Measurements from ENCODE around the gene SLC12A8. TPM values are rescaled to one million over a fixed set of nuclear protein-coding genes. Genes with fewer than 3 reads are reported as not detected.

Gene SLC12A8
- total and polyA plus RNA-seq, 8 donors: 1.5 to 31.7 (median 12.3) TPM

DNA sequence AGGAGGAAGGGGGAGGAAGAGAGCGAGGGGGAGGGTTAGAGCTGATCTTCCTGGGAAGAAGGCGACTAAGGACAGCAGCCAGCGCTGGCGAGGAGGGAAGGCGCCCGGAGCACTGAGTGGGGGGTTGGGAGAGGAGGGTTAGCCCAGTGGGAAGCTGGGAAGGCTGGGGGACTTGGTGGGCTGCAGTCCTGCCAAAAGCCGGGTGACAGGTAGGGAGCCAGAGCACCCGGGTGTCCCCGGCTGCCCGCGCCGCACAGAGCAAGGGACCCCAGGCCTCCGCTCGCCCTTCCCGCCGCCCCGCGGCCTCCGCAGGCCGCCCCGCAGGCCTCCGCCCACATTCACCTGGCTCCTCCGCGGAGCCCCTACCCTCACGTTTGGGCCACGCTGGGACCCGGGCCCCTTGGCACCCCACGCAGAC is 448 bp downstream of the SLC12A8 start:
- peak in 1 of 2 donors; percentile 53 for DNase-seq
- intact Hi-C loops (cut with DNase I; ENCODE audit: low total_unique reads): no loop called here
- WGBS, 5 donors: 2 to 10% (median 9%) methylated on average over 12 to 28 of the region's 28 CpGs

DNA sequence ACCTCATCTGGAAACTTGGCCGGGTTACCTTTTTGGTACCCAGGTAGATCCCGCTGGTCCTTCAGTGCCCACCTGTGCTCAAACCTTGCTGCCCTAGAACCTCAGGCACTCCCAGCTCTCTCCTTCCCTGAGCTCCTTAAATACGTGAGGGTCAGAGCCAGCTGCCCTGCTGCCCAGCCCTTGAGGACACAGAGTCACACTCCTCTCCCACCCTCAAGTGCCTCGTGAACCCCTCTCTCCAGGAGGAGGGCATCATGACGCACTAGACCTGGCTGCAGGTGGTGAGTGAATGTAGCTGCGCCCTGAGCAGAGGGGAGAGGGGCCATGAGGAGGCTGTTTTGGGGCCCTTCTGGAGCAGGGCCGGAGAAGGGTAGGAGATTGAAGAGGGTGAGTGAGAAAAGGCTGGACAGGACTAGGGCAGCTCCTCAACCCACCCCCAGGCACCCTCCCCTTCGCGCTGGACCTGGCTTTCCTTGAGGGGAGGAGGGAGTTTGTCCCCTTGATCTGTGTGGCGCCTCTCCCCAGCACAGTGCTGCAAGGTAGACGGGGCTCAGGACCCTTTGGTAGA is 941 bp downstream of the SLC12A8 start:
- intact Hi-C loops (cut with DNase I; ENCODE audit: low total_unique reads): no loop called here
- H3K36me3 ChIP-seq: no peaks in the 10 kb centered on the region
- TF ChIP-seq EP300 (IDR thresholded peaks at IDR 0.05): no peak
- TF ChIP-seq, protein P1, sequence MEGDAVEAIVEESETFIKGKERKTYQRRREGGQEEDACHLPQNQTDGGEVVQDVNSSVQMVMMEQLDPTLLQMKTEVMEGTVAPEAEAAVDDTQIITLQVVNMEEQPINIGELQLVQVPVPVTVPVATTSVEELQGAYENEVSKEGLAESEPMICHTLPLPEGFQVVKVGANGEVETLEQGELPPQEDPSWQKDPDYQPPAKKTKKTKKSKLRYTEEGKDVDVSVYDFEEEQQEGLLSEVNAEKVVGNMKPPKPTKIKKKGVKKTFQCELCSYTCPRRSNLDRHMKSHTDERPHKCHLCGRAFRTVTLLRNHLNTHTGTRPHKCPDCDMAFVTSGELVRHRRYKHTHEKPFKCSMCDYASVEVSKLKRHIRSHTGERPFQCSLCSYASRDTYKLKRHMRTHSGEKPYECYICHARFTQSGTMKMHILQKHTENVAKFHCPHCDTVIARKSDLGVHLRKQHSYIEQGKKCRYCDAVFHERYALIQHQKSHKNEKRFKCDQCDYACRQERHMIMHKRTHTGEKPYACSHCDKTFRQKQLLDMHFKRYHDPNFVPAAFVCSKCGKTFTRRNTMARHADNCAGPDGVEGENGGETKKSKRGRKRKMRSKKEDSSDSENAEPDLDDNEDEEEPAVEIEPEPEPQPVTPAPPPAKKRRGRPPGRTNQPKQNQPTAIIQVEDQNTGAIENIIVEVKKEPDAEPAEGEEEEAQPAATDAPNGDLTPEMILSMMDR (IDR thresholded peaks at IDR 0.05): no peak
- no peak for TF ChIP-seq POLR2AphosphoS5 (IDR thresholded peaks at IDR 0.05)
- TF ChIP-seq POLR2A (IDR thresholded peaks at IDR 0.05): no peak

More for the DNA sequence above, 448 bp downstream of the SLC12A8 start:
- Histone ChIP-seq H3K4me1 (peaks cover 13 to 34% (median 21%) of the 10 kb centered on the region in 4 donors), H3K27me3 (peaks cover 4 to 38% (median 13%) of the 10 kb centered on the region in 3 donors), H3K36me3 (no peaks in the 10 kb centered on the region), H3K9me3 (no peaks in the 10 kb centered on the region), H3K27ac (peak overlapping the region; percentile 33 to 75 (median 71)), H3K4me3 (peak overlapping the region; percentile 55 to 73 (median 60))
- TF ChIP-seq POLR2AphosphoS5 (IDR thresholded peaks at IDR 0.05): no peak
- no peak for TF ChIP-seq POLR2A (IDR thresholded peaks at IDR 0.05)
- TF ChIP-seq EP300 (IDR thresholded peaks at IDR 0.05): no peak
- TF ChIP-seq, protein P1 (IDR thresholded peaks at IDR 0.05): no peak

DNA sequence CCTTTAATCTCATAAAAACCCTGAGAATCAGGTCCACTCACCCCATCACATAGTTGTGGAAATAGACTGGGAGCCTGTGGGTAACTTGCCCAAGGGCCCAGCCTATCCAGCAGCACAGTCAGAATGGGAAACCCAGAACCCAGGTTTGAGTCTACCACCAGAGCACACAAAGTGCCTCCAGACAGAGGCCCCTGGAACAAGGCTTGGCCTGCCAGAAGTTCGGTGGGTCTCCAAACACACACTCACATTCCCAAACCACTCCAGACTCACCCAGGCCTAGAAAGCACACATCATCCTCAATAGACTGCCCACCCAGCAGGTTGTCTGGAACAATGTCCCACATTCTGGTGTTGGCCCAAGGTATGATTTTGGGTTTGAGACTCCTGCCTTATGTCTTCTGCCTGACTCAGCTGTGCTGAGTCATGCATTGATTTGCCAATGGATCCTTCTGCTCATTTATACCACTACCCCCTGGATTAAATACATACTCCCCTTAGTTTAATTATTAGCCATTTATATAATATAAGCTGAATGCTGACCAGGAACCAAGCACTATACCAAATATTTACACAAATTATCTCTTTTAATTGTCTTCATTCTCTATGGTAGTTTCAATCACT is 4.5 kb downstream of the SLC12A8 start:
- DNase-seq: no peak
- H3K4me3 ChIP-seq: no peak overlapping the region
- peak overlapping the region; percentile 20 to 33 (median 26) for H3K27ac ChIP-seq
- WGBS, 5 donors: 50 to 100% (median 77%) methylated on average over 1 of the region's 1 CpG
- H3K27me3 ChIP-seq: peaks cover 4 to 22% (median 13%) of the 10 kb centered on the region in 3 donors
- no peaks in the 10 kb centered on the region for H3K9me3 ChIP-seq
- intact Hi-C loops (cut with DNase I; ENCODE audit: low total_unique reads): no loop called here
- TF ChIP-seq, protein P1 (IDR thresholded peaks at IDR 0.05): no peak
- no peak for TF ChIP-seq POLR2AphosphoS5 (IDR thresholded peaks at IDR 0.05)
- no peak for TF ChIP-seq EP300 (IDR thresholded peaks at IDR 0.05)
- no peak for TF ChIP-seq POLR2A (IDR thresholded peaks at IDR 0.05)
- peaks cover 10 to 30% (median 19%) of the 10 kb centered on the region in 4 donors for H3K4me1 ChIP-seq
- no peaks in the 10 kb centered on the region for H3K36me3 ChIP-seq

More for the DNA sequence above, 941 bp downstream of the SLC12A8 start:
- no peak for DNase-seq
- 32 to 58% (median 36%) methylated on average over 9 to 11 of the region's 11 CpGs for WGBS, 5 donors
- H3K4me3 ChIP-seq: peak overlapping the region; percentile 55 to 73 (median 60)
- peaks cover 13 to 34% (median 21%) of the 10 kb centered on the region in 4 donors for H3K4me1 ChIP-seq
- H3K27me3 ChIP-seq: peaks cover 4 to 38% (median 13%) of the 10 kb centered on the region in 3 donors
- H3K9me3 ChIP-seq: no peaks in the 10 kb centered on the region
- H3K27ac ChIP-seq: peak overlapping the region; percentile 33 to 75 (median 71)

DNA sequence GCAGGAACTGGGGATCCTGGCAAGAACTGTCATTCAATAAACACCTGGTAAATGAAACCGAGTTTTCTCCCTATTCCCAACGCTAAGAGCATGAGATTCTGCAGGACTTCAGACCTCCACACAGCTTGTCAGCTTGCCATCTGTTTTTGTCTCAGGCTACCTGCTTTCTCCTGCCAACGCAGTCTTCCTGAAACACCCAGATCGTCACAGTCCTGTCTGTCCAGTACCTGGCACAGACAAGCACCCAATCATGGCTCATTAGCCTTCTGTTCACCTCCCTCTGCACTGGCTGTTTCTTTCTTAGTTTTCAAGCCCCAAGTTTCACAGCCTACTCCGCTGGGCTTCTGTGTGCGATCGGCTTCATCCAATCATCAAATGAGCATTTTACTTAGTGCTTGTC is 5.0 kb downstream of the SLC12A8 start:
- Histone ChIP-seq H3K9me3 (no peaks in the 10 kb centered on the region), H3K27ac (peak overlapping the region in 3 of 5 donors; percentile 20 to 33 (median 30)), H3K27me3 (peaks cover 4 to 16% (median 7%) of the 10 kb centered on the region in 3 donors), H3K36me3 (no peaks in the 10 kb centered on the region), H3K4me1 (peaks cover 4 to 24% (median 13%) of the 10 kb centered on the region in 4 donors), H3K4me3 (no peak overlapping the region)
- intact Hi-C loops (cut with DNase I; ENCODE audit: low total_unique reads): no loop called here
- no peak for DNase-seq
- TF ChIP-seq EP300 (IDR thresholded peaks at IDR 0.05): no peak
- TF ChIP-seq POLR2A (IDR thresholded peaks at IDR 0.05): no peak
- TF ChIP-seq, protein P1 (IDR thresholded peaks at IDR 0.05): no peak
- no peak for TF ChIP-seq POLR2AphosphoS5 (IDR thresholded peaks at IDR 0.05)
- WGBS, 5 donors: 36 to 69% (median 54%) methylated on average over 7 of the region's 7 CpGs

Data from stomach (tissue), 9 donors.